Fibroblast of skin of scalp (primary cell): ENCODE results near the gene TP73. TPM values are rescaled to one million over a fixed set of nuclear protein-coding genes. Genes with fewer than 3 reads are reported as not detected.
A peak's percentile ranks its signal among the peaks of the same experiment; 100 is the strongest.

Source experiments
- DNase-seq: peaks from one replicate; pipeline ENCODE4 v3.0.0-alpha.2; 2013
- polyA plus RNA-seq, 2 experiments: library from polyadenylated mRNA; unstranded; fragments of 120-200 nt; gene quantifications; one replicate each; pipeline ENCODE4 v1.2.1, GENCODE V29; 2013; ENCODE audit not compliant: insufficient read length in 2 of 2

The TP73 gene
- 0.02 TPM for polyA plus RNA-seq (2013, experiment 1 of 2; ENCODE audit: insufficient read length)
- polyA plus RNA-seq (2013, experiment 2 of 2; ENCODE audit: insufficient read length): 0.05 TPM

DNA sequence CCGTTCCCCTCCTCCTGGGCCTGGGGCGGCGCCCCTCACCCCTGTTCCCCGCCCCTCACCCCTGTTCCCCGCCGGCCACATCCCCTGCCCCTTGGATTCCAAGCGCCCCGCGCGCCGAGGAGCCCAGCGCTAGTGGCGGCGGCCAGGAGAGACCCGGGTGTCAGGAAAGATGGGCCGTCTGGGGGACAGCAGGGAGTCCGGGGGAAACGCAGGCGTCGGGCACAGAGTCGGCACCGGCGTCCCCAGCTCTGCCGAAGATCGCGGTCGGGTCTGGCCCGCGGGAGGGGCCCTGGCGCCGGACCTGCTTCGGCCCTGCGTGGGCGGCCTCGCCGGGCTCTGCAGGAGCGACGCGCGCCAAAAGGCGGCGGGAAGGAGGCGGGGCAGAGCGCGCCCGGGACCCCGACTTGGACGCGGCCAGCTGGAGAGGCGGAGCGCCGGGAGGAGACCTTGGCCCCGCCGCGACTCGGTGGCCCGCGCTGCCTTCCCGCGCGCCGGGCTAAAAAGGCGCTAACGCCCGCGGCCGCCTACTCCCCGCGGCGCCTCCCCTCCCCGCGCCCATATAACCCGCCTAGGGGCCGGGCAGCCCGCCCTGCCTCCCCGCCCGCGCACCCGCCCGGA lies at the start of gene TP73:
Gene TP73, plus strand, starts transcription at position 587 of the 618 bp plus-strand sequence. CDS start 29,850 bp downstream, outside the sequence.
- DNase-seq: no peak

GRCh38 chr1:3603156-3603555 lies 49.2 kb upstream of the TP73 start:
- DNase-seq: no peak

DNA sequence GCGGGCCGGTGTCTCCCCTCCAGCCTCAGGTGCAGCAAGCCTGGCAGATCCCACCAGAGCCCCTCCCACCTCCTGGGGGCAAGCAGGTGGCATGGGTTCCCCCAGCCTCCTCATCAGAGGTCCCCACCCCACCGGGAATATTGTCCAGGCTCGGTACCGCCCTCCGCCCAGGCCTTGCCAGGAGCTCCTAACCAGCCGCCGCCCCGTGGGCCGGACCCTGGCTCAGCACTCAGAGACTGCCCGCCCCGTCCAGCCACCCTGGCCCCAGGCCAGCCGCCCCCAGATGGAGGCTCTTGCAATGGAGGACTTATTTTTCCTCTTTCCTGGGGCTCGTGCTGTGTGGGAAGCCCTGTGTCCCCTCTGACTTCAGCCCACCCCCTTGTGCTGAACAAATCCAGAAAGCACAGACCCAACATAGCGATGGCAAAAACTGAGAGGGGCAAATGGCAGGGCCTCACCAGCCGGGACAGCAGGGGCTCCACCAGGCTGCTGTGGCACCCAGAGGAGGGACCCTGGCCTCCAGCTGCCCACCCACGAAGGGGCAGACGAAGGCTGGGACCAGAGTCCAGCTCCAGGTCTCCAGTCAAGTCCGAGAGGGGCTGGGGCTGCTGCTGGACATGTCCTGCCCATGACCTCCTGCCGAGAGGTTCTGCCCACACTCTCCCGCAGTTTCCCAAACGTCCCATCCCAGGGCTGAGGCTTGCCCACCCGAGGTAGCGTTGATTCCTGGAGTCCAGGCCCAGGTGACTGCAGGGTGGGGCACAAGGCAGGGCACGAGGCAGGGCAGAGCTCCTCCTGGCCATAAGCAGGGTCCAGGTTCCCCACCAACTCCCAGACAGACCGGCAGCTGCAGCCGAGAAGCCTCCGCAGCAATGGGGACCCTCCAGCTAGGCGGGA lies 48.5 kb upstream of the TP73 start:
- DNase-seq: no peak

DNA sequence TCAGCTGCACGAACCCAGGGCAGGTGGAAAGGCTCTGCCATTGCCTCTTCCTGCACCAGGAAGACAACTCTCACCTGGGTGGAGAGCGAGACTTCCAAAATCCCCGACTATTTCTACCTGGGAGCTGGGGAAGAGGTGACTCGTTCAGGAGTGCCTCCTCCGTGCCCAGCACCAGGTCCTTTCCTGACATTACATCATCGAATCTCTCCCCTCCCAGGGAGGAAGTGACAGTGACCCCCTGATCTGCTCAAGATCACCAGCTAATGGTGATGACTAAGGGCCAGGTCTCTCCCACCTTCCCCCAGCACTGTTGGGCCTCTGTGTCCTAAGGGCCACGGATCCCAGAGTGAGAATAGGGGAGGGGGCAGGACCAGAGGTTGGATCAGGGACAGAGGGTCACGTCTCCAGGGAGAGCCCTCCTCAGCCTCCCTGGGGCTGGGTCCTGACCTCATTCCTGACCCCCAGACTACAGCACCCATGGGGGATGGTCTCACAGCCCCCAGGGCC lies 47.8 kb upstream of the TP73 start:
- no peak for DNase-seq

GRCh38 chr1:3604997-3605823 lies 47.1 kb upstream of the TP73 start:
- no peak for DNase-seq

GRCh38 chr1:3606779-3607702 lies 45.3 kb upstream of the TP73 start:
- DNase-seq: no peak

- DNase-seq: no peak
Measured at GRCh38 chr1:3607703-3608065, 44.6 kb upstream of the TP73 start.

DNA sequence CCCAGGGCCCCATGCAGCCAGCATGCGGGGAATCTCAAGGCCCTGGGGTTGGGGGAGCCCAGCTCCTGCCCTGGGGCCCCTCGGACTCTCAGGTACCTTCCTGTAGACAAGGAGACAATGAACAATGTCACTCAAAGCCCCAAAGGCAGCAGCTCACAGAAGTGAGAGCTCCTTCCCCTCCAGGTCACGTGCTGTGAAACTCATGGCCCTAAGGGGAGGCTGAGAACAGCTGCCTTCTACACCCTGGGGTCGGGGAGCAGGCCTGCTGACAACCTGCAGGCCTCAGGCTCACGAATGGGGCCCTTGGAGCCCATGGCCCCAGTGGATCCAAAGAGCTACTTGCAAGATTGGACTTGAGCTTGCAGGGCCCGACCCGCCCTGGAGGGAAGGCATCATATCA lies 44.2 kb upstream of the TP73 start:
- DNase-seq: no peak

DNA sequence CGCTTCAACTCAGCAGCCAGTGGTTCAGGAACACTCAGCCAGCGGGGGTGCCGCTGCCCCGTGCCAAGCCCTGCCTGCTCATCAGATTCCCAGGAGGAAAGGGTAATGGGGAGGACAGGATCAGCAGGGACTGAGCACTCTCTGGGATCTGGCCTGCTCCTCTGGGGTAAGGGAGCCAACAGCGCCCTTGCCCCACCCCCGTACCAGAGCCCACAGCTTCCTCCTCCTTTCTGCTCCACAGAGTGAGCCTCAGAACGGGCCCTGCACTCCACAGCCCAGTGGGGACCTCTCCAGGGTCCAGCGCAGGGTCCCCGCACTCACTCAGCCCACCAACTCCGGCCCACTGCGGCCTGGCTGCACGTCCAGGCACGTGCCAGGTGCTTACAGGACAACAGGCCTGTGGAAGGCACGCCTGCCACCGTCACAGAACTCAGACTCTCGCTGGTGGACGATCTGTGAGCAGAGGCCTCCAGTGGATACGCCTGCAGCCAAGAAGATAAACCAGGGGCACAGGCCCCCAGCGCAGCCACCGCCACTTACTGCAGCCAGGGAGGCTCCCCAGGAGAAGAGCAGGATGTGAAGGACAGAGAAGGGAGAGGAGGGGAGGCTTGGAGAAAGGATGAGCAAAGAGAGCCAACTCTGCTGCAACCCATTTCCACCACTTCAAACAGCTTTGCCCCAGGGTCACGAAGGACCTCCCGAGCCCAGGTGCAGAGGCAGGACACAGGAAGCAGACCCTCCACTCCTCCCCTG lies 43.1 kb upstream of the TP73 start:
- DNase-seq: no peak

GRCh38 chr1:3609769-3610526 lies 42.4 kb upstream of the TP73 start:
- no peak for DNase-seq

DNA sequence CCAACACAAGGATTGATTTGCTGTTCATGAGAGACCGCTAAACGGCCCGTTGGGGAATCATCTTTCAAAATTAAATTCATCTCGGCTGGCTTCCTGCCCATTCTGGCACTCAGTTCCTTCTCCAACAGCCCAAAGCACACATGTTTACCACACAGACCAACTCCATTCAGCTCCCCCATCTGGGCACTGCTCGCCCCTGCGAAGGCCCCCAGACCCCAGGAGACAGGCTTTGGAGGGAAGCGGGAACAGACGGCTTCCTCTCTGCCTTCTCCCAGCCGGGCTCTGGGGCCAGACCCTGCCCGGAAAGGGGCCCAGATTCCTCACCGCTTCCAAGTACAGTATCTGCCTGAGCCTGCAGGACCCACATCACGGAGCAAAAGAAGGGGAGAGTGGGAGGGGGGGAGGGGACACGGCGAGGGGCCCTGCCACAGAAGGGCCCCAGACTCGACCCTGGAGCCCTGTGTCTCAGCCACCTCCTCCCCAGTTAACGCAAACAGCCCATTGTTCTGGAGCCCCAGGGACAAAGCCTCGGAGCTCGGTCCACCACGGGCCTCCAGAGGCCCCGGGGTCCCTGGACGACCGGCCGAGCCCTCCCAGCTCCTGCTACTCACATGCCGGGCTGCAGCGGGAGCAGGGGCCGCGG lies 41.7 kb upstream of the TP73 start:
- DNase-seq: peak; percentile 40

DNA sequence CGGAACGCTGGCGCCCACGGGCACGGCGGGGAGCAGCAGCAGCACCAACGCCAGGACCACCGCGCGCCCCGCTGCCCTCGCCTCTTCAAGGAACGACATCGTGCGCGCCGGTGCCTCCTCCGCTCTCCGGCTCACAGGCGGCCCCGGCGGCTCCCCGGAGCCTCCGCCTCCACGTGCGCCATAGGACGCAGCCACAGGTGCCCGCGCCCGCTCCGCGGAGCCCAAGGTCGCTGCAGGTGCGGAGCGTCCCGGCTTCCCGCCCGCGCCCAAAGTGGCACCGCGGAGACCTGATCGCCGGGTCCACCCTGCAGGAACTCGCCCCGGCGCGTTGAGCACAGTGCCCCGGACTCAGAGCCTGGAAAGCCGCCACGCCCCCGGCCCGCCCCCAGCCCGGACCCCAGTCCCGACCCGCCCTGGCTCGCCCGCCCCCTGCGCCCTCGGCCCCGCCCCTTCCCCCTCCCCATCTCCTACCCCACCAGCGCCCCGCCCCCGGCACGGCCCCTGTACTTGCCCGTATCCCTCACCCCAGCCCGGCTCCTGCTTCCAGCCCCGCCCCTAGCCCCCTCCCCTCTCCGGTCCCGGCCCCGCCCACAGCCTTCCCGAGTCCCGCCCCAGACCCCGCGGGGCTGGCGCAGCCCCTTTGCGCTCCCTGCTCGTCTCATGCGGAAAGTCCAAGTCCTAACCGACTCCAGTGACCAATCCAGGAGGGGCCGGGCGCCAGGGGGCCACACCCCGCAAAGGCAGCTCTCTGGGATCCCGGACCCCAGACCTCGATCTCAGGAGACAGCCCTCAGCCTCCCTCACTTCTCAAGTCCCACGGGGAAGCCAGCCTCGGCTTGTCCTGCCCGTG lies 40.9 kb upstream of the TP73 start, which contains the start of gene MEGF6:
Gene MEGF6, minus strand, starts transcription at position 339 of the 850 bp plus-strand sequence. Its CDS starts 240 bp downstream, at position 99.
- peak; percentile 40 for DNase-seq

- no peak for DNase-seq
Measured at GRCh38 chr1:3612123-3612522, 40.2 kb upstream of the TP73 start.

- DNase-seq: no peak
Measured at GRCh38 chr1:3614755-3615742, 37.3 kb upstream of the TP73 start.

DNA sequence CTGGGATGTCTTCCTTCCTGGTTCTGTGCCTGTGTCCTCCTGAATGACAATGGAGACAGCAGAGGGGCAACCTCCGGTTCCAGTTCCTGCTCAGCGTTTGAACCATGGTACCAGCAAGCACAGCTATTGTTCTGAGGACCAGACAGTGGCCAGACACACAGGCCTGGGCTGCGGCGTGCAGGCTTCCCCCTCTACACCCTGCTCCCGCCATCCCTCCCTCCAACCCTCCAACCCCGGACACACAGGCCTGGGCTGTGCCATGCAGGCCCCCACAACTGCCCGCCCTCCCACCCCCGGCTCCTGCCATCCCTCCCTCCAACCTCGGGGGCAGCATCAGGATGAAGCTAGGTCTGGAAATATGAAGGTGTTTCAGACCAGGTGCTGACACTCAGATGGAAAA lies 35.5 kb upstream of the TP73 start:
- DNase-seq: no peak

GRCh38 chr1:3617806-3618345 lies 34.4 kb upstream of the TP73 start:
- no peak for DNase-seq

GRCh38 chr1:3618531-3618880 lies 33.8 kb upstream of the TP73 start:
- no peak for DNase-seq
